ENCODE measurements around the gene HSPA1A.
"Not testable (repeated sequence)": the region's sequence is repeated elsewhere in the genome, so short reads cannot be mapped to it uniquely, and the experiment has no call there.

HSPA1A gene

GRCh38 chr6:31811645-31812044 is 3.7 kb upstream of the HSPA1A start:
- DNase-seq, result no peak

- no peak for DNase-seq
These were observed 1.9 kb upstream of the HSPA1A start for GRCh38 chr6:31813465-31813849.

GRCh38 chr6:31814677-31815024 is 692 bp upstream of the HSPA1A start:
- DNase-seq, result peak; percentile 56

GRCh38 chr6:31817133-31817928 is 2.0 kb downstream of the HSPA1A start:
- DNase-seq, result not testable (repeated sequence)

GRCh38 chr6:31817929-31818511 is 2.7 kb downstream of the HSPA1A start:
- not testable (repeated sequence) for DNase-seq

- DNase-seq, result no peak
These were observed 4.5 kb downstream of the HSPA1A start for GRCh38 chr6:31819871-31820299.

GRCh38 chr6:31820399-31820798 is 5.1 kb downstream of the HSPA1A start:
- not testable (repeated sequence) for DNase-seq

- no peak for DNase-seq
These were observed 6.1 kb downstream of the HSPA1A start for GRCh38 chr6:31821301-31822035.

- DNase-seq, result peak; percentile 54
These were observed 6.9 kb downstream of the HSPA1A start for GRCh38 chr6:31822036-31822821.

GRCh38 chr6:31823592-31824196 is 8.4 kb downstream of the HSPA1A start:
- not testable (repeated sequence) for DNase-seq

- no peak for DNase-seq
These were observed 10.2 kb downstream of the HSPA1A start for GRCh38 chr6:31825553-31825952.

- DNase-seq, result no peak
These were observed 11.5 kb downstream of the HSPA1A start for GRCh38 chr6:31826793-31827285.

- DNase-seq, result peak; percentile 77
These were observed 12.1 kb downstream of the HSPA1A start, which contains the start of gene HSPA1B for GRCh38 chr6:31827286-31828079. HSPA1B (plus strand) TSS chr6:31827738; CDS start chr6:31827951, 213 bp downstream.

GRCh38 chr6:31829633-31830283 is 14.4 kb downstream of the HSPA1A start:
- DNase-seq, result no peak

- DNase-seq, result no peak
These were observed 15.6 kb downstream of the HSPA1A start for GRCh38 chr6:31830886-31831335.

GRCh38 chr6:31831350-31832215 is 16.2 kb downstream of the HSPA1A start:
- DNase-seq, result no peak

GRCh38 chr6:31834367-31835250 is 19.3 kb downstream of the HSPA1A start:
- DNase-seq, result peak; percentile 74

- no peak for DNase-seq
These were observed 20.7 kb downstream of the HSPA1A start for GRCh38 chr6:31836047-31836473.
